Hematopoietic multipotent progenitor cell treated with erythropoietin and hydrocortisone succinate and interleukin-3 and kit ligand, for 6 days (in vitro differentiated cells): Measurements from ENCODE around the gene SLC25A24.
A peak's percentile ranks its signal among the peaks of the same experiment; 100 is the strongest.
"Not testable (repeated sequence)": the region's sequence is repeated elsewhere in the genome, so short reads cannot be mapped to it uniquely, and the experiment has no call there.

Source experiments
- DNase-seq: peaks from one replicate; pipeline ENCODE4 v3.0.0-alpha.2; 2015

The SLC25A24 gene

DNA sequence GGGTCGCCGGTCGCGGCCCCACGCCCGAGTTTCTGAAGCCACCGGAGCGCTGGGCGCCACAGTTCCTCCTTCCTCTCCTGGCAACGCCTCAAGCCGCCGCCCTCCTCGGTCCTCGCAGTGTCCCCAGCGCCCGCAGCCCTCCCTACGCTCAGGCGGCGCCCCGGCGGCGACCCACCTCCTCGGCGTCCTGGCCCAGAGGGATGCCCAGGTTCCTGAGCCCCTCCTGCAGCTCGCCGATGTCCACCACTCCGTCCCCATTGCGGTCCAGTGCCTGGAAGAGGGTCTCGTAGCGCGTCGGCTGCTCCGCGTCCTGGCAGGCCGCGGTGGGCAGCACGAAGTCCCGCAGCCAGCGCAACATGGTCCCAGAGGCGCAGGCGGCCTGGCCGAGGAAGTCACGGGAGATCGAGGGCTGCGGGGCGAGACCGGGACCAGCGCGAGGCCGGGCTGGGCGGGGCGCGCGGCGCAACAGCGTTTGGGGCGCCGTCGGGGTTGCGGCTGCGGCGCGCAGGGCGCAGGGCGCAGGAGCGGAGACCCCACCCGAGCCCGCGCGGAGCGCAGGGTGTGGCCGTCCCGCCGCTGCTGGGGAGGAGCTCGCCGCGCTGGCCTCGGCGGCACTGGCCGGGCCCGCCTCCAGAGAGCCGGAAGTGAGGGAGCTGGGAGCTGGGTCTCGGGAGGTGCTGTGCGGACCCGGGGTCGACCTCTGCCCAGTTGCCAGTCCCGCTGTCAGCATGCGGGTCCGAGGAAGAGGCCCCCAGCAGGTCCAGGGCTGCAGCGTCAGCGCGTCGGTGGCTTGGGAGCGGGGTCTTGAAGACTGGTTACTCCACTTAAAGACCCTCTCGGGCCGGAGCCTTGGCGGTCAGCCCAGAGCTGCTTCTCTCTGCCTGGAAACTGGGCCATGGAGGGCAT lies at the start of gene SLC25A24:
SLC25A24 (minus strand) TSS at position 563 of the 906 bp plus-strand sequence; CDS start at position 358, 205 bp downstream.
- DNase-seq, result peak; percentile 78

DNA sequence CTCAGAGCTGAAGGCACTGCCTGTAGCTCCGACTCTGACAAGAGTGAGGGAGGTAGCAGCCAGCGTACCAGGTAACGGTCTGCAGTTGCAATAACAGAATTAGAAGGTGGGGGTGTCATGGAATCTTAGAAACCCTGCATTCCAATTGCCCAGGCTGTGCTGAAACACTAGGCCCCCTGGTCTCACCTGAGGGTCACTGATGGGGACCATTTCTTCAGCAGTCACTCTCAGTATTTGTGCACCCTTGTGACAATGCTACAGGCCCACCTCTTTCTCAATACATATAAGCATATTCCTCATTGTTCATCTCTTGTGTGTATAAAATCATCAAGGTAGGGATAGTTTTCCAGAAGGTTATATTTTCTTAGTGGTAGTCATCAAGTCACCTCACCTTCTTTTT lies 43.8 kb upstream of the SLC25A24 start, which contains the start of gene NBPF4:
NBPF4 (minus strand) TSS at position 101 of the 400 bp plus-strand sequence. CDS start 315 bp downstream, outside the sequence.
- DNase-seq, result not testable (repeated sequence)

DNA sequence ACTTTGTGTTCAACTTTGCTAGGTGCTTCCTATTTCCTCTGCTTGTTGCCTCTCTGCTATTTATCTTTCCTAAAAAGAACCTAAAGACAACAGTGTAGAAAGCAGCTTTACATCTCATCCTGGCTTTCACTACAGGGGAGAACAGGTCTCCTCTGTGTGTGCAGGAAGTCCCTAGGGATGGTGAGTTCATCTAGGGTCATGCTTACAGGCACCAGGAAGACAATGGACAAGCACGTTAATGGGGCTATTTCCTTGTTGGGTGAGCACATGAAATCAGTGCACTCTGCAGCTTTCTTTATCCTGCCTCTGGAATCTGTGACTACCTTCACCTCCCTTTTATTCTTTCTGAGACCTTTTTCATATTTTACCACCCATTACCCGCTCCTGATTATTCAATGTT lies 39.3 kb upstream of the SLC25A24 start:
- not testable (repeated sequence) for DNase-seq

DNA sequence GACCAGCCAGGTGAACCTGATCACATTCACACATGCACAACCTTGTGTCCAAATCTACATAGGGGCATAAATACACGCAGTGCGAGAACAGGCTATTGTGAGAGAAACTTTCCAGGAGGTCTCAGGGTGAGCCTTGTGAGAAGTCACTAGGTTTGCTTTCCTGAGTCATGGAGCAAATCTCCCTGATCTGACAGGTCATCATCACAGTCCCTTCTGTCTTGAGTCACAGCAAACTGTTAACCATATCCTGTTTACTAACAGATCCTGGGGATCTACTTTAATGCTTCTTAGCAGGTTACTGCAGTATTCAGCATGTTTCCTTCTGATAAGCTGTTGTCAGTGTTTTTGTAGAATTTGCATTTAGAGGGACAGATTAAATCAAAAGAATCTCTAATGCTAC lies 35.2 kb upstream of the SLC25A24 start:
- DNase-seq, result not testable (repeated sequence)

DNA sequence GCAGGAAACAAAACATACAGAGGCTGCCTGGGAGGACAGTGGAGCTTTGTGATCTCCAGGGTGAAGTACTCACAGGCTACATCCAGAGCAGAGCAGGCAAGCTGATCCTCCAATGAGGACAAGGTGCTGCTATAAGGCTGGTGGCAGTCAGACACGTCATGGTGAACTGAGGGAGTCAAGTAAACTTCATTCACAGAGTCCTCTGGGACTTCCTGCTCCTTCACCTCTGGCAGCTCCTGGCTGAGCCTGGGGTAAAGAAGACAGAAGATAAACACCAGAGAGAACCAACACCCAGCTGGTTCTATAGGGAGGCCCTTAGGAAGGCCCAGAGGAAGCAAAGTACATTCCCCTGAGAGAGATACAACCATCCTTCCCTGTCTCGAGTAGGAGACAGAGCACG lies 32.0 kb upstream of the SLC25A24 start:
- DNase-seq, result not testable (repeated sequence)

DNA sequence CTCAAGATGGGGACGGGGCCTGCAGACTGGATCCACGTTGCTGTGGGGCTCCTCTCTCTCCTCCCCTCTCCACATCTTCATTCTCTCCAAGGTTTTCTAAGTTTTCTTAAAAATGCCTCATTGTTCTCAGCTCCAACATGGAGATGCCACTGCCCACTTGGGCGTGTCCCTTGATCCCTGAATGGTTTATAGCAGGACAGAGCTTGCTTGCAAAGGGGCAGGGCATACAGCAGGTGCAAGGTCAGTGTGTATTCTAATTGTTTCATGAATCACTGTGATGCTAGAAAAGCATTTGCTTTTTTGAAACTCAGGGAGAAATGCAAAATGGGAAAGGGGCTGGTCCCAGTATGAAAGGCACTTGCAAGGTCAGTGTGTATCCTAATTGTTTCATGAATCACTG lies 29.8 kb upstream of the SLC25A24 start:
- DNase-seq, result not testable (repeated sequence)

DNA sequence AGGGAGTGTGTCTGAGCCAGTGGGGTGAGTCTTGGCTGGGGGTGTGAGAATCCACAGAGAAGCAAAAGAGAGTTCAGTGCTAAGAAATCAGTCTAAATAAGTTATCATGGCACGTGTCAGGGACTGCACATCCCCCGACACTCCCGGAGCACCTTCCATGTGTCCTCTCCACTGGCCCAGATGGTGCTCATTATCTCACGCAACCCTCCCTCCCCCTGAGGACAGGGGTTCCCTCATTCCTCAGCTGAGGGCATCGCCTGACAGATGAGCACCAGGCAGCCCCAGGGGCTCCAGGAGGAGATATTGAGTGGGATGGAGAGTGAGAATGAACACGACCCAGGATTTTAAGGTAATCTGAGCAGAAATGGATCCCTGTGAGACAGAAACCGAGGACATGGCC lies 27.6 kb upstream of the SLC25A24 start:
- DNase-seq, result not testable (repeated sequence)

DNA sequence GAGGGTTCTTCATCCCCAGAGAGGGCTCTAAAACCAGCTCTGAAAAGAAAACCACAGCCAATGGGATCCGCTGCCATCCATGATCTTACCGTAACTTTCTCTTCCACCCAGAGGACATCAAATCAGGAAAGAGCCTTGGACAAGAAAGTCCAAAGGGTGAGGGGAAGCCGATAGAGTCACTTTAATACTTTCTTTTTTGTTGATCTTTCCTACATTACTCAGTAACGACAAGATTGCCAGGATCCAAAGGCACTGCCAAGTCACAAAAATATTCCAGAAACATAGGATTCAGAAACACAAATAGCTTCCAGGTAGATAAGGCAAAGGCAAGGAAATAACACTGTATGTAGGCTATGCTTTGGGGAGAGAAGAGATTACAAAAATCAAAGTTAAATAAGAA lies 26.7 kb upstream of the SLC25A24 start:
- not testable (repeated sequence) for DNase-seq

DNA sequence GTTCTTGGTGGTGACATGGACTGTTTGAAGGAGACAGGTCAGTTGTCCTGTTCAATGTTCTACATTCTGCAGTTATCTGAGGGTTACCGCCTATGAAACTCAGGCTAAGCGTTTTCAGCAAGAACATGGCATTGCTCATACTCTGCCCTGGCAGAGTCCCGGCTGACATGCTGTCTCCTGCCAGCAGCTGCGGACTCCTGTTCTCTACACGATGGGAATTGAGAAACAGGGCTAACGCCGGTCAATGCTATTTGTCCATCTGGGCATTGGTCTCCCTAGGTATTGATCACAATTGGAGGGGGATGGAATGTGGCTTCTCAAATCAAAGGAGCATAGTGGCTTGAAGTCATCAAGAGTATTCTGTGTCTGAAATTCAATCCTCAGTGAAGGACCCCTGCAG lies 23.1 kb upstream of the SLC25A24 start:
- DNase-seq, result not testable (repeated sequence)

DNA sequence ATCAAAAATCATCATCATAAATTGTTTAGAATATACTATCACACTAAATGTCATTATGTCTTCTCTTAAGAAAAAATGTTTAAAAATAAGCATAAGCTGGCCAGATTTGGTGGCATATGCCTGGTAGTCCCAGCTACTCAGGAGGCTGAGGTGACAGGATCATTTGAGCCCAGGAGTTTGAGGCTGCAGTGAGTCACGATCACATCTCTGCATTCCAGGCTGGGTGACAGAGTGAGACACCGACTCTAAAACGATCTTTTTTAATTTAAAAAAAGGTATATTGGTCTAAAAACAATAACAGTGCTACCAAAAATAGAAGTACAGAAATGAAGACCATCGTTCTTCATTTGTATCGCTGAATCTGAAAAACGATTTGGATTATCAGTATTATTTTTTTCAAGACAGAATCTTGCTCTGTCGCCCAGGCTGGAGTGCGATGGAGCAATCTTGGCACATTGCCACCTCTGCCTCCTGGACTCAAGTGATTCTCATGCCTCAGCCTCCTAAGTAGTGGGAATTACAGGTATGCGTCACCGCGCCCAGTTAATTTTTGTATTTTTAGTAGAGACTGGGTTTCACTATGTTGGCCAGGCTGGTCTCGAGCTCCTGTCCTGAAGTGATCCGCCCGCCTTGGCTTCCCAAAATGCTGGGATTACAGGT lies 17.5 kb upstream of the SLC25A24 start:
- DNase-seq, result not testable (repeated sequence)

DNA sequence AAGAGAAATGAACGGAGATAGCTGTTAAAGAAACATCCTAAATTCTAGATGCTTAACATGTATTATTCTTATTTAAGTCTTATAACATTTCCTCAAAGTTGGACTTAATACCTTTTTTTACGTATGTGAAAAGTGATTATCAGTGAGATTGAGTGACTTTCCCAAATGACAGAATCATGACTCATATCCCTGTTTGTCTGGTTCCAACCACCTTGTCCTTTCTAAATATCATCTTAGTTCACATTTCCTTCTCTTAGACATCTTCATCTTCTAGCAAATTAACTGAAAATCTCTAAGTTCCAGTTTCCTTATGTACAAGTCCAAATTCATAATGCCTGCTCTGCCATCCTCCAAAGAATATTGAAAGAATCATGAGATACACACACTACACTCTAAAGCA lies 16.9 kb upstream of the SLC25A24 start:
- not testable (repeated sequence) for DNase-seq

DNA sequence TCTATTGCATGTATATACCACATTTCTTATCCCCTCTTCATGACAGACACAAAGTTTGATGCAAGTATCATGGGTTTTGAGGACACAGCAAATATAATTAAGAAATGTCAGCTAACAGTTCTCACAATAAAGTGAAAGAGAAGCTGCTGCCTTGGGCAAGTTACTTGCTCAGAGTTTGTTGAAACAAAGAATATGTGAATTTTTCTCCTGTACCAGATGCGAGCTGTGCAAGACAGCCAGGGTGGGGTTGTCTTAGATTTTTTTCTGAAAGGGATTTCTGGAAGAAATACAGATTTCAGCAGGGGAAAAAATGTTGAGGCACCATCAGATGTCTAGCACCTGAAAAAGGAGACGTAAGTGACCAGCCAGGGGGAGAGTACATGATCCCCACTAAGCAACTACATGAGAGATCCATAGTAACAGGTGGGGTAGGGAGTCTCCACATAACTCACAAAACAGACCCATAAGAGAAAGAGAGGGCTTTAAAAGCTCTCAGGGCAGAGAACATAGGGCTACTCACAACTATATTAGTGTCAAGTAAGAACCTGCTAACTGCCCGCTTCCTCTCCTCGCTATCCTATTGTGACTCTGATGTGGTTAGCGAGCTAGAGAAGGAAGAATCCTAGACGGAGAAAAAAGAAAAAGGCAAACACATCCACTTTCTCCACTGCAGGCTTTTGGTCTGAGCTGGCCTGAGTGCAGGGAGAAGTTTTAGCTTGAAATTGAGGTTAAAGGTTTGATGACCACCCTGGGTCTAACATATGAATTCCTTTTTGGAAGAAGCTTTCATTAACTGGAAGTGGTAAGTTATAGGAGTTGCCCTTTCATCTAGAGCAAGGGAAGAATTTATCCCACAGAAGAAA lies 16.1 kb upstream of the SLC25A24 start:
- not testable (repeated sequence) for DNase-seq

DNA sequence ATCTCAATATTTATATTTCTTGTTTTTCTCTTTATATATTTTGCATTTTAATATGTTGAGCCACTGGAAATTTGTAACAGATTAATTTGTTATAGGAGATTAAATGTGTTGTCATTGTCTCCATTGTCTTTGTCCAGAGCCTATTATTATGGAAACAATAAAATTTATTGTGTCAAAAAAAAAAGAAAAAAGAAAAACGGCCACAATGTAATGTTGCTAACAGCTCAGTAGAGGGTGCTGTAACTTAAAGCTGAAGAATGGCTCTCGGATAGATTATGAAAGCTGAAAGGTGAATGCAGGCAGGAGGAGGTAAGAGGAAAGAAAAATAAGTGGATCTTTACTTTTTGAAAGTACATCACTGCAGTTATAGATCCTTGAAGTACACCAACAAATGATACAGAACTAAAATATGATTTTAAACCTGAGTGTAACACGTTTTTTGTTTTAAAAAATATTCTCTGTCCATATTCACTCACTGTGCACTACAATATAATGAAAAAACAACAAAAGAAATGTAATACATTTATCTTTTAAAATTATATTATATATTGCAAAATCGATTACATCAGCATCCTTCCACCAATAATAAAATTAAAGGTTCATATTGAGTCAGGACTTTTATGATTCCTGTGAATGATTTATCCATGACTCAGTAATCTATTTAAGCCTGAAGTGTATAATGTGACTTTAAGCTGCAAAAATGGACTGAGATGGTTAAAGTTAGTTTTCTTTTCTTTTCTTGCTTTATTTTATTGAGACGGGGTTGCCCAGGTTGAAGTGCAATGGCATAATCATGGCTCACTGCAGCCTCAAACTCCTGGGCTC lies 14.7 kb upstream of the SLC25A24 start:
- peak; percentile 68 for DNase-seq

DNA sequence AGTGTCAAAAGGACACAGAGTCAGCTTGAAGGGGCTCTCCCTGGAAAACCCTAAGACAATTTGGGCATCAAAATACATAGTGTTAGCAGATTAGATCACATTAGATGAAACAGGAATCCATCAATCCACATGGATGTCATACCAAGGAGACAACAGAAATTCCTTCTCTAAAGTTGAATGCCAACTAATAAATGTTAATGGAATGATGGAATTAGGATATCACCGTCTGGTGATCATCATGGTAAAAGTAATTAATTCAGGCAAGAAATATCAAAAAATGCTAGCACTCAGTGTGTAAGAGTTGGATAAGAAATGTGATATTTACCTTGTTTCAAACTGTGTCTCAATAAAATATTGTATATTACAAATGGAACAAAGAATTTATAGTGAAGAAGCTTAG lies 10.9 kb upstream of the SLC25A24 start:
- no peak for DNase-seq

DNA sequence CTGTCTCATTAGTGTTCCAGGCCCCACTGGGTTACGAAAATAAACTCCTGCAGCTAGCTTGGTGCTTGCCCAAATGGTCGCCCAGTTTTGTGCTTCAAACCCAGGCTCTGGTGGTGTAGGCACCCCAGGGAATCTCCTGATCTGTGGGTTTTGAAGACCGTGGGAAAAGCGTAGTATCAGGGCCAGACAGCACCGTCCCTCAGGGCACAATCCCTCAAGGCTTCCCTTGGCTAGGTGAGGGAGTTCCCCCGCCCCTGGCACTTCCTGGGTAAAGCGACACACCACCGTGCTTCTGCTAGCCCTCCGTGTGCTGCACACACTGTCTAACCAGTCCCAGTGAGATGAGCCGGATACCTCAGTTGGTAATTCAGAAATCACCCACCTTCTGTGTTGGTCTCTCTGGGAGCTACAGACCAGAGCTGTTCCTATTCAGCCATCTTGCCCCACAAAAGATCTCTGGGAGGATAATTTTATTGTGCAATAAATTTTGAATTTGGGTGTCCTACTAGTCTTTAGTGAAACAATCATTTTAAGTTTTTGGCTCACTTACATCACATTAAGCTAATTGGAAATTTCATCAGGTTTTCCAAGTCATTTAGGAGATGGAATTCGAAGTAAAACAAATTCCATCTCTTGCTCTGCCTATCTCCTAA lies 9.4 kb upstream of the SLC25A24 start:
- DNase-seq, result no peak

DNA sequence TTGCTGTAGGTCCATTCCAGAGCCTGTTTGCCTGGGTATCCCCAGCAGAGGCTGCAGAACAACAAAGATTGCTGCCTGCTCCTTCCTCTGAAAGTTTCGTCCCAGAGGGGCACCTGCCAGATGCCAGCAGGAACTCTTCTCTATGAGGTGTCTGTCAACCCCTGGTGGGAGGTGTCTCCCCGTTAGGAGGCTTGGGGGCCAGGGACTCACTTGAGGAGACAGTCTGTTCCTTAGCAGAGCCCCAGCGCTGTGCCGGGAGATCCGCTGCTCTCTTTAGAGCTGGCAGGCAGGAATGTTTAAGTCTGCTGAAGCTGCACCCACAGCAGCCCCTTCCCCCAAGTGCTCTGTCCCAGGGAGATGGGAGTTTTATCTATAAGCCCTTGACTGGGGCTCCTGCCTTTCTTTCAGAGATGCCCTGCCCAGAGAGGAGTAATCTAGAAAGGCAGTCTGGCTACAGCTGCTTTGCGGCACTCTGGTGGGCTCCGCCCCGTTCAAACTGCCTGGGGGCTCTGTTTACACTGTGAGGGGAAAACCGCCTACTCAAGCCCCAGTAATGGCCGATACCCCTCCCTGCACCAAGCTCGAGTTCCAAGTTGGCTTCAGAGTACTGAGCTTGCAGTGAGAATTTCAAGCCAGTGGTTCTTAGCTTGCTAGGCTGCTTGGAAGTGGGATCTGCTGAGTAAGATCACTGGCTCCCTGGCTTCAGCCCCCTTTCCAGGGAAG lies 8.7 kb upstream of the SLC25A24 start:
- peak; percentile 31 for DNase-seq

DNA sequence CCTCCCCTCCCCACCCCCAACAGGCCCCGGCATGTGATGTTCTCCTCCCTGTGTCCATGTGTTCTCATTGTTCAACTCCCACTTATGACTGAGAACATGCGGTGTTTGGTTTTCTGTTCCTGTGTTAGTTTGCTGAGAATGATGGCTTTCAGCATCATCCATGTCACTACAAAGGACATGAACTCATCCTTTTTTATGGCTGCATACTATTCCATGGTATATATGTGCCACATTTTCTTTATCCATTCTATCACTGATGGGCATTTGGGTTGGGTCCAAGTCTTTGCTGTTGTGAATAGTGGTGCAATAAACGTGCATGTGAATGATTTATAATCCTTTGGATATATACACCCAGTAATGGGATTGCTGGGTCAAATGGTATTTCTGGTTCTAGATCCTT lies 3.4 kb upstream of the SLC25A24 start:
- not testable (repeated sequence) for DNase-seq

DNA sequence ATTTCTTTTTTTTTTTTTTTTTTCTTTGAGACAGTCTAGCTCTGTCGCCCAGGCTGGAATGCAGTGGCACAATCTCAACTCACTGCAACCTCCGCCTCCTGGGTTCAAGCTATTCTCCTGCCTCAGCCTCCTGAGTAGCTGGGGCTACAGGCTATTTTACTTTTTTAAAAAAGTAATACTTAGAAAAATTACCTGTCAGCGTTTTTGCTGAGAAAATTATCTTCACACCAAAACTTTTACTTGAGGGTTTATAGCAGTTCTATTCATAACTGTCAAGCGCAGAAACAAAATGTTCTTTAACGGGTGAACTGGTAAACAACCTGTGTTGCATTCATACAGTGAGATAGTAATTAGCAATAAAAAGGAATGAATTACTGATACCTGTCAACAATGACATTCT lies 1.5 kb upstream of the SLC25A24 start:
- no peak for DNase-seq

DNA sequence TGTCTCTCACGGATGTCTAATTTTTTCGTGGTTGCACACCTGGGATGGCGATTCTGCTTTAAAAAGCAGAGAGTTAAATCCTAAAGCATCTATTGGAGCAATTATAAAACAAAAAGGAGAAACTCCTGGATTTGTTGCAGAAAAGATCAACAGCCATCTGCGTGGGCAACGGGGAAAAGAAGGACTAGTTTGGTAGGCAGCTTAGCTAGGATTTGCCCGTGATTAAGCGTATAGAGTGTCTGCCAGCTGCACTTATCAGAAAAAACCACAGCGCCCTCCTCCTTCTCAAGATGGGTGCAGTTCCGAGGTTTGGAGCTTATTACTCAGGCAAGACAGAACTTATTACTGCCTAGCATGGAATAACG lies 526 bp upstream of the SLC25A24 start:
- peak; percentile 83 for DNase-seq

DNA sequence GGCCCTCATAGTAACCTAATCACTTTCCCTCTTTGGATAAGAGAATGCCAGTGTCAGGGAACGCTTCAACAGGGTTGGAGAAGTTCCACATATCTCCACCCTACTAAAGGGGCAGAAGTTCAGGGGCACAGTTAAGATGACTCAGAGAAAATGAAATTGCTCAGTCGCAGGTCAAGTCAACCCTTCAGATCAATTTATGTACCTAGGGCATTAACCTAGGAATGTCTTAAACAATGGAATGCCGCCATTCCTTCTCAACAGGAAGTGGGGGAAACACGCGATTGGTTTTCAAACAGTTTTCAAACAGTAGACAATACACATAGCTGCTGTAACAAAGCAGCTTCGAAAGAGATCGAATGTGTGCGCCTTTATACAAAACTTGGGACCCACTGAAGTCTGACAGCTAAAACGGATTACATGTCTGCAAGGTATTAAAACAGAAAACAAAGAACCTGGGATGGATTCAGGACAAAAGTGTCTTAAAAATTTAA lies 897 bp downstream of the SLC25A24 start:
- DNase-seq, result peak; percentile 29

DNA sequence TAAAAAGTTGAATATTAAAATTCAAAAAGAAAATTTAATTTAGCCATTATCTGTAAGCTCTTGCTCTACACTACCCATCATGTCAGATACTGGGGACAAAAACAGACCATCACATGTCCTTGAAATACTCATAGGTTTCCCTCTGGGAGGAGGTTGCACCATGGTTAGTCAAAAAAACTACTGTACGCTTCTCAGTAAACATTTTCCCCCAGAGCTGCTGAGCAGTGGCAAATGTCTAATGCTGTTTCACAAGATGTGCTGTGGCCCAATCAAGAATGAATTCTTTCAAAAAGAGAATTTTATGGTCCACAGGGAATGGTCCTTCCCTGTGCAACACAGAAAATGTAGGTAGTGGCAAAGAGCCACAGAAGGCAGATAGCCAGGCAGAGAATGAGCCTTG lies 6.1 kb downstream of the SLC25A24 start:
- DNase-seq, result no peak
